Bronchial smooth muscle cell (primary cell): ENCODE results near the gene DBF4B. TPM values are rescaled to one million over a fixed set of nuclear protein-coding genes. Genes with fewer than 3 reads are reported as not detected.

Source experiments
- total RNA-seq: library from RNA; depleted of rRNA; stranded (reverse); fragments of >200 nt; gene quantifications from 2 replicates; pipeline ENCODE4 v1.2.1, GENCODE V29; 2014

Gene DBF4B
- 2.0 and 2.7 TPM in 2 replicates for total RNA-seq

GRCh38 chr17:44708401-44709263 is at the start of gene DBF4B:
TSS of gene DBF4B (plus strand) at chr17:44708665. CDS start at chr17:44708821, 156 bp downstream.

GRCh38 chr17:44689477-44690217 is 18.8 kb upstream of the DBF4B start, which contains the start of gene CCDC43:
TSS of gene CCDC43 (minus strand) at chr17:44689776. CDS start at chr17:44689753, 23 bp downstream.

GRCh38 chr17:44758414-44759085 is 50.1 kb downstream of the DBF4B start, which contains the start of gene ADAM11:
TSS of gene ADAM11 (plus strand) at chr17:44758988. CDS start at chr17:44759200, 212 bp downstream.

Other genes with a start within 250 kb of the DBF4B start
- 15.6 TPM in 2 replicates for gene GPATCH8, start 205.3 kb upstream of the DBF4B start, total RNA-seq
- gene FZD2, start 151.2 kb upstream of the DBF4B start, total RNA-seq = 17.2 and 18.1 TPM in 2 replicates
- under 0.01 TPM in 1 of 2 replicates, not detected in the other for gene MEIOC, start 52.2 kb upstream of the DBF4B start, total RNA-seq
- 24.9 and 38.3 TPM in 2 replicates for gene CCDC43, start 18.9 kb upstream of the DBF4B start, total RNA-seq
- 0.32 and 0.60 TPM in 2 replicates for gene ADAM11, start 50.3 kb downstream of the DBF4B start, total RNA-seq
- gene GJC1, start 121.6 kb downstream of the DBF4B start, total RNA-seq = 10.2 and 12.6 TPM in 2 replicates
- gene HIGD1B, start 139.2 kb downstream of the DBF4B start, total RNA-seq = not detected in 2 replicates
- 68.9 and 75.3 TPM in 2 replicates for gene EFTUD2, start 190.8 kb downstream of the DBF4B start, total RNA-seq
- 0.16 and 0.17 TPM in 2 replicates for gene GFAP, start 206.8 kb downstream of the DBF4B start, total RNA-seq
- 0.32 and 0.77 TPM in 2 replicates for gene KIF18B, start 239.1 kb downstream of the DBF4B start, total RNA-seq